ENCODE measurements around the gene SCRN1. TPM values are rescaled to one million over a fixed set of nuclear protein-coding genes. Genes with fewer than 3 reads are reported as not detected.
A peak's percentile ranks its signal among the peaks of the same experiment; 100 is the strongest.

The SCRN1 gene
- total RNA-seq, 6 donors from 2014 or later = 13.3 to 45.5 (median 30.5) TPM

- Histone ChIP-seq H3K9me3 (no peaks in the 10 kb centered on the region), H3K4me3 (no peak overlapping the region), H3K27ac (no peak overlapping the region), H3K4me1 (no peaks in the 10 kb centered on the region), H3K36me3 (peaks cover 0 to 4% (median 0%) of the 10 kb centered on the region in 4 donors), H3K27me3 (no peaks in the 10 kb centered on the region)
- ATAC-seq (ENCODE audit: low FRiP score in 2 of 2) (peak in 1 of 2 donors; percentile 31), DNase-seq (peak in 1 of 2 donors; percentile 38)
- 88 to 89% methylated on average over 10 to 17 of the region's 17 CpGs for WGBS, 2 donors
- TF ChIP-seq EP300 (IDR thresholded peaks at IDR 0.05) (no peak), POLR2AphosphoS5 (IDR thresholded peaks at IDR 0.05) (no peak), POLR2A (IDR thresholded peaks at IDR 0.05) (no peak)
- TF ChIP-seq, protein P1, sequence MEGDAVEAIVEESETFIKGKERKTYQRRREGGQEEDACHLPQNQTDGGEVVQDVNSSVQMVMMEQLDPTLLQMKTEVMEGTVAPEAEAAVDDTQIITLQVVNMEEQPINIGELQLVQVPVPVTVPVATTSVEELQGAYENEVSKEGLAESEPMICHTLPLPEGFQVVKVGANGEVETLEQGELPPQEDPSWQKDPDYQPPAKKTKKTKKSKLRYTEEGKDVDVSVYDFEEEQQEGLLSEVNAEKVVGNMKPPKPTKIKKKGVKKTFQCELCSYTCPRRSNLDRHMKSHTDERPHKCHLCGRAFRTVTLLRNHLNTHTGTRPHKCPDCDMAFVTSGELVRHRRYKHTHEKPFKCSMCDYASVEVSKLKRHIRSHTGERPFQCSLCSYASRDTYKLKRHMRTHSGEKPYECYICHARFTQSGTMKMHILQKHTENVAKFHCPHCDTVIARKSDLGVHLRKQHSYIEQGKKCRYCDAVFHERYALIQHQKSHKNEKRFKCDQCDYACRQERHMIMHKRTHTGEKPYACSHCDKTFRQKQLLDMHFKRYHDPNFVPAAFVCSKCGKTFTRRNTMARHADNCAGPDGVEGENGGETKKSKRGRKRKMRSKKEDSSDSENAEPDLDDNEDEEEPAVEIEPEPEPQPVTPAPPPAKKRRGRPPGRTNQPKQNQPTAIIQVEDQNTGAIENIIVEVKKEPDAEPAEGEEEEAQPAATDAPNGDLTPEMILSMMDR (IDR thresholded peaks at IDR 0.05) = no peak
These were observed 60.4 kb downstream of the SCRN1 start for GRCh38 chr7:29929018-29929807.

- no peak for TF ChIP-seq EP300 (IDR thresholded peaks at IDR 0.05)
- TF ChIP-seq, protein P1 (IDR thresholded peaks at IDR 0.05) = no peak
- no peak for TF ChIP-seq POLR2AphosphoS5 (IDR thresholded peaks at IDR 0.05)
- no peak for TF ChIP-seq POLR2A (IDR thresholded peaks at IDR 0.05)
- ATAC-seq (ENCODE audit: low FRiP score in 2 of 2) = no peak
- H3K4me1 ChIP-seq = no peaks in the 10 kb centered on the region
- no peak overlapping the region for H3K27ac ChIP-seq
- H3K36me3 ChIP-seq = peaks cover 0 to 15% (median 0%) of the 10 kb centered on the region in 4 donors
- H3K9me3 ChIP-seq = no peaks in the 10 kb centered on the region
- H3K4me3 ChIP-seq = no peak overlapping the region
- DNase-seq = no peak
- H3K27me3 ChIP-seq = no peaks in the 10 kb centered on the region
- WGBS, 2 donors = 68 to 80% methylated on average over 5 of the region's 5 CpGs
These were observed 62.9 kb downstream of the SCRN1 start for GRCh38 chr7:29926741-29927140.

GRCh38 chr7:29926216-29926615 lies 63.4 kb downstream of the SCRN1 start:
- H3K27ac ChIP-seq = no peak overlapping the region
- H3K4me1 ChIP-seq = no peaks in the 10 kb centered on the region
- no peaks in the 10 kb centered on the region for H3K9me3 ChIP-seq
- H3K27me3 ChIP-seq = no peaks in the 10 kb centered on the region
- WGBS, 2 donors = 92% methylated on average over 15 of the region's 15 CpGs
- H3K4me3 ChIP-seq = no peak overlapping the region
- H3K36me3 ChIP-seq = peaks cover 0 to 15% (median 0%) of the 10 kb centered on the region in 4 donors
- no peak for ATAC-seq (ENCODE audit: low FRiP score in 2 of 2)
- TF ChIP-seq POLR2A (IDR thresholded peaks at IDR 0.05) = no peak
- no peak for TF ChIP-seq POLR2AphosphoS5 (IDR thresholded peaks at IDR 0.05)
- no peak for TF ChIP-seq EP300 (IDR thresholded peaks at IDR 0.05)
- TF ChIP-seq, protein P1 (IDR thresholded peaks at IDR 0.05) = no peak
- peak in 1 of 2 donors; percentile 72 for DNase-seq

DNA sequence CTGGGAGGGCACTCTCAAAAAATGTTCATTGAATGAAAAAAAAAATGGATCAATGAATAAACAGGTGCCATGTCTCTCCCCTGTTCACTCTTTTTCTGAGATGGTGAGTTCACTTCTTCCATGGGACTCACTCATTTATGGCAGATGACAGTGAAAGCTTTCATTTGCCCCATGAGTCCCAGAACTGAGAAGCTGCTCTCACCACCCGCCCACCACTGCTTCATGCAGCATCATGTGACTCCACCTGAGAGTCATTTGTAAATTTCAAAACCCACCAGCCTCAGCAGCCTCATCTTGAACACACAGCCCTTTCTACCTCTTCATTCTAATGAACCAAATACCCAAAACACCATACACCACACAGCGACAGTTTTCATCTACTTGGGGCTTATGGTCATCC lies 64.9 kb downstream of the SCRN1 start:
- Histone ChIP-seq H3K27ac (no peak overlapping the region), H3K4me1 (no peaks in the 10 kb centered on the region), H3K4me3 (no peak overlapping the region), H3K36me3 (peaks cover 0 to 17% (median 0%) of the 10 kb centered on the region in 4 donors), H3K9me3 (no peaks in the 10 kb centered on the region), H3K27me3 (no peaks in the 10 kb centered on the region)
- no peak for ATAC-seq (ENCODE audit: low FRiP score in 2 of 2)
- TF ChIP-seq POLR2A (IDR thresholded peaks at IDR 0.05) (no peak), POLR2AphosphoS5 (IDR thresholded peaks at IDR 0.05) (no peak), EP300 (IDR thresholded peaks at IDR 0.05) (no peak)
- TF ChIP-seq, protein P1 (IDR thresholded peaks at IDR 0.05) = no peak
- DNase-seq = no peak
- WGBS, 2 donors = 78 to 94% methylated on average over 2 of the region's 2 CpGs
